A673 (cell line): ENCODE measurements around the gene PWWP2B. TPM values are rescaled to one million over a fixed set of nuclear protein-coding genes. Genes with fewer than 3 reads are reported as not detected.

Source experiments
- BruUV-seq: library from RNA; stranded (reverse); fragments of 400-500 nt; replicated peaks from 2 replicates; lab custom pipeline; 2021; lab: Mats Ljungman, UMichigan
- CTCF ChIA-PET: fragments of 300-600 bp; sonication (Branson Sonifier 250); formaldehyde crosslinking; loops from one replicate; lab custom pipeline; 2022; ENCODE audit warnings: antibody characterized with exemption; lab: Charles Lee
- POLR2A ChIA-PET: fragments of 300-600 bp; sonication (Branson Sonifier 250); formaldehyde crosslinking; loops from one replicate; lab custom pipeline; 2022; ENCODE audit warnings: antibody characterized with exemption; ENCODE audit not compliant: low non-redundant PET; lab: Charles Lee
- DNase-seq: peaks from one replicate; pipeline ENCODE4 v3.0.0-alpha.2; 2015; ENCODE audit warnings: low spot score
- H3K27ac ChIP-seq: fragments of 200-600 bp; sonication (generic); 2 replicates; pipeline ENCODE4 v1.5.1; 2016; ENCODE audit warnings: mixed run types, low read depth, mild to moderate bottlenecking, mixed read lengths, antibody characterized with exemption, low read length; ENCODE audit not compliant: poor library complexity, severe bottlenecking
- H3K27me3 ChIP-seq: fragments of 200-600 bp; sonication (generic); replicated peaks from 2 replicates; pipeline ENCODE4 v1.6.1; 2017; ENCODE audit warnings: mixed run types, low read depth, mild to moderate bottlenecking, mixed read lengths, antibody characterized with exemption, low read length; ENCODE audit not compliant: insufficient read depth, poor library complexity
- H3K36me3 ChIP-seq: fragments of 200-600 bp; sonication (generic); 2 replicates; pipeline ENCODE4 v1.6.1; 2016; ENCODE audit warnings: mixed run types, mild to moderate bottlenecking, mixed read lengths, antibody characterized with exemption, low read length; ENCODE audit not compliant: insufficient read depth, poor library complexity, severe bottlenecking
- H3K4me1 ChIP-seq: fragments of 200-600 bp; sonication (generic); 2 replicates; pipeline ENCODE4 v1.6.1; 2017; ENCODE audit warnings: mixed run types, mild to moderate bottlenecking, mixed read lengths, antibody characterized with exemption, low read length; ENCODE audit not compliant: insufficient read depth, poor library complexity, severe bottlenecking
- H3K4me3 ChIP-seq: fragments of 200-600 bp; sonication (generic); 2 replicates; pipeline ENCODE4 v1.5.1; 2016; ENCODE audit warnings: low read depth, mixed run types, mild to moderate bottlenecking, mixed read lengths, low read length; ENCODE audit not compliant: poor library complexity, severe bottlenecking
- H3K9me3 ChIP-seq: fragments of 200-600 bp; sonication (generic); 2 replicates; pipeline ENCODE4 v1.6.1; 2016; ENCODE audit warnings: mixed run types, low read depth, mild to moderate bottlenecking, mixed read lengths, antibody characterized with exemption, low read length; ENCODE audit not compliant: poor library complexity, severe bottlenecking
- EZH2 ChIP-seq: fragments of 200-600 bp; sonication (generic); IDR thresholded peaks from 2 replicates; pipeline ENCODE4 v1.6.1; 2017; ENCODE audit warnings: borderline replicate concordance, low read depth, mild to moderate bottlenecking, mixed read lengths, antibody characterized with exemption, low read length; ENCODE audit not compliant: poor library complexity, severe bottlenecking
- intact Hi-C: fragments of 100-400 bp; cut with micrococcal nuclease; formaldehyde crosslinking; loops from one replicate; pipeline ENCODE4 v1.10.0; 2022; ENCODE audit not compliant: unreplicated experiment
- total RNA-seq: library from RNA; stranded (reverse); gene quantifications from 2 replicates; pipeline ENCODE4 v1.2.3, GENCODE V29; 2021
- TF ChIP-seq, protein P1 (sequence below): fragments of 300-800, 200-600 bp; sonication (generic); conservative IDR thresholded peaks from 2 replicates; pipeline ENCODE4 v1.5.1; 2017; ENCODE audit warnings: low read depth, mild to moderate bottlenecking, antibody characterized with exemption, low read length, moderate library complexity, mixed read lengths

Gene PWWP2B
- total RNA-seq, 1 experiment from 2014 or later = 18.6 TPM

- H3K36me3 ChIP-seq = no peaks in the 10 kb centered on the region
- intact Hi-C loops = no loop called here
- no peaks in the 10 kb centered on the region for H3K27me3 ChIP-seq
- H3K4me1 ChIP-seq = no peaks in the 10 kb centered on the region
- no peak overlapping the region for H3K27ac ChIP-seq
- POLR2A ChIA-PET = no interaction called here
- no peaks in the 10 kb centered on the region for H3K9me3 ChIP-seq
- CTCF ChIA-PET = no interaction called here
- no peak for TF ChIP-seq EZH2
- TF ChIP-seq, protein P1, sequence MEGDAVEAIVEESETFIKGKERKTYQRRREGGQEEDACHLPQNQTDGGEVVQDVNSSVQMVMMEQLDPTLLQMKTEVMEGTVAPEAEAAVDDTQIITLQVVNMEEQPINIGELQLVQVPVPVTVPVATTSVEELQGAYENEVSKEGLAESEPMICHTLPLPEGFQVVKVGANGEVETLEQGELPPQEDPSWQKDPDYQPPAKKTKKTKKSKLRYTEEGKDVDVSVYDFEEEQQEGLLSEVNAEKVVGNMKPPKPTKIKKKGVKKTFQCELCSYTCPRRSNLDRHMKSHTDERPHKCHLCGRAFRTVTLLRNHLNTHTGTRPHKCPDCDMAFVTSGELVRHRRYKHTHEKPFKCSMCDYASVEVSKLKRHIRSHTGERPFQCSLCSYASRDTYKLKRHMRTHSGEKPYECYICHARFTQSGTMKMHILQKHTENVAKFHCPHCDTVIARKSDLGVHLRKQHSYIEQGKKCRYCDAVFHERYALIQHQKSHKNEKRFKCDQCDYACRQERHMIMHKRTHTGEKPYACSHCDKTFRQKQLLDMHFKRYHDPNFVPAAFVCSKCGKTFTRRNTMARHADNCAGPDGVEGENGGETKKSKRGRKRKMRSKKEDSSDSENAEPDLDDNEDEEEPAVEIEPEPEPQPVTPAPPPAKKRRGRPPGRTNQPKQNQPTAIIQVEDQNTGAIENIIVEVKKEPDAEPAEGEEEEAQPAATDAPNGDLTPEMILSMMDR = no peak
- DNase-seq = no peak
- BruUV-seq = no TSS peak
- H3K4me3 ChIP-seq = no peak overlapping the region
These were observed 32.6 kb downstream of the PWWP2B start for GRCh38 chr10:132429281-132430230.

- BruUV-seq = no TSS peak
- intact Hi-C loops = no loop called here
- Histone ChIP-seq H3K36me3 (no peaks in the 10 kb centered on the region), H3K27ac (no peak overlapping the region), H3K4me3 (no peak overlapping the region), H3K4me1 (no peaks in the 10 kb centered on the region), H3K9me3 (no peaks in the 10 kb centered on the region), H3K27me3 (no peaks in the 10 kb centered on the region)
- CTCF ChIA-PET = no interaction called here
- TF ChIP-seq, protein P1 = no peak
- no peak for TF ChIP-seq EZH2
- POLR2A ChIA-PET = no interaction called here
- DNase-seq = no peak
These were observed 33.3 kb downstream of the PWWP2B start for GRCh38 chr10:132430231-132430743.

DNA sequence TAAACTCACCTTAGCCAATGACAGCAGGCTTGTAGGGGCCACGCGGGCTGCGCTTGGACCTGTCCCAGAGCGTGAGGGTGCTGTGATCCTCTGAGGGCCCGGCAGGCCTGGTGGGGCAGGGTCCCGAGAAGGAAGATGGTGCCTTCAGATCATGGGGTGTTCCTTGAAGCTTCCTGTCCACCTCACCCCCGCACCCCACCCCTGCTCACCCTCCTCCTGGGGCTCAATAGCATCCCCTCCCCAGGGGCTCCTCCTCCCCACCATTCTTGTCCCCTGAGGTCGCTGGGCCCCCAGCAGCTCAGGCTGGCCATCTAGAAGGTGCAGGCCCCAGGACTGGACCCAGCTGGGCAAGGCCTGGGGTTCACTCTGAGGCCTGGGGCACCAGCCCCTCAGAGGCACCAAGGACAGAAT lies 33.9 kb downstream of the PWWP2B start:
- H3K36me3 ChIP-seq = no peaks in the 10 kb centered on the region
- no peak overlapping the region for H3K27ac ChIP-seq
- H3K27me3 ChIP-seq = no peaks in the 10 kb centered on the region
- TF ChIP-seq, protein P1 = no peak
- TF ChIP-seq EZH2 = no peak
- intact Hi-C loops = no loop called here
- no TSS peak for BruUV-seq
- no peak for DNase-seq
- CTCF ChIA-PET = no interaction called here
- H3K4me3 ChIP-seq = no peak overlapping the region
- no peaks in the 10 kb centered on the region for H3K4me1 ChIP-seq
- POLR2A ChIA-PET = no interaction called here
- no peaks in the 10 kb centered on the region for H3K9me3 ChIP-seq
